SK-N-SH treated with all-trans-retinoic acid at 6 μM for 48 hours (cell line): ENCODE data around the gene TRABD2B.

Experiments used
- CREB5 ChIP-seq: fragments of 250-450 bp; sonication (Bioruptor Pico); IDR thresholded peaks from 2 replicates; pipeline ENCODE4 v1.5.1; 2020; ENCODE audit warnings: low read depth, mild to moderate bottlenecking, moderate library complexity
- CSRNP3 ChIP-seq: fragments of 250-450 bp; sonication (Bioruptor Pico); IDR thresholded peaks from 2 replicates; pipeline ENCODE4 v1.5.1; 2021; ENCODE audit warnings: mild to moderate bottlenecking, moderate library complexity
- PATZ1 ChIP-seq: fragments of 250-450 bp; sonication (Bioruptor Pico); IDR thresholded peaks from 2 replicates; pipeline ENCODE4 v1.8.0; 2020; ENCODE audit warnings: mild to moderate bottlenecking, moderate library complexity, borderline replicate concordance
- TOX ChIP-seq: fragments of 250-450 bp; sonication (Bioruptor Pico); IDR thresholded peaks from 2 replicates; pipeline ENCODE4 v1.8.0; 2021; ENCODE audit warnings: mild to moderate bottlenecking, moderate library complexity, borderline replicate concordance
- ZFP3 ChIP-seq: fragments of 250-450 bp; sonication (Bioruptor Pico); IDR thresholded peaks from 2 replicates; pipeline ENCODE4 v1.5.0; 2020; ENCODE audit warnings: mild to moderate bottlenecking, moderate library complexity
- ZNF565 ChIP-seq: fragments of 450-650 bp; formaldehyde crosslinking; conservative IDR thresholded peaks from 2 replicates; pipeline ENCODE4 v1.5.0; 2020; ENCODE audit warnings: low read depth, mild to moderate bottlenecking, moderate library complexity
- ZNF8 ChIP-seq: fragments of 450-650 bp; formaldehyde crosslinking; IDR thresholded peaks from 2 replicates; pipeline ENCODE4 v1.5.0; 2020; ENCODE audit warnings: mild to moderate bottlenecking, moderate library complexity

GRCh38 chr1:47769983-47770382 lies 227.2 kb downstream of the TRABD2B start:
- TF ChIP-seq ZNF565 (no peak), TOX (CRISPR knock-in tag) (no peak), CREB5 (CRISPR knock-in tag) (no peak), PATZ1 (CRISPR knock-in tag) (no peak), CSRNP3 (CRISPR knock-in tag) (no peak), ZNF8 (no peak), ZFP3 (CRISPR knock-in tag) (no peak)
